Smooth muscle cell (in vitro differentiated cells): ENCODE measurements around the gene EIF4E. TPM values are rescaled to one million over a fixed set of nuclear protein-coding genes. Genes with fewer than 3 reads are reported as not detected.

Source experiments
- DNase-seq: peaks from one replicate; lab custom pipeline; 2025; ENCODE audit not compliant: unreplicated experiment; lab: John Stamatoyannopoulos, UW
- H2AFZ ChIP-seq: fragments of 200-600 bp; sonication (generic); 2 replicates; pipeline ENCODE4 v1.6.0; 2016; ENCODE audit warnings: antibody characterized with exemption, low read depth, mild to moderate bottlenecking
- H3F3A ChIP-seq: fragments of 200-600 bp; sonication (generic); 2 replicates; pipeline ENCODE4 v1.6.0; 2017; ENCODE audit warnings: antibody characterized with exemption, low read depth
- H3K27ac ChIP-seq: fragments of 200-600 bp; sonication (generic); 2 replicates; pipeline ENCODE4 v1.5.1; 2016; ENCODE audit warnings: low read depth, mild to moderate bottlenecking
- H3K27me3 ChIP-seq: fragments of 200-600 bp; sonication (generic); 2 replicates; pipeline ENCODE4 v1.6.1; 2016; ENCODE audit warnings: low read depth, mild to moderate bottlenecking
- H3K36me3 ChIP-seq: fragments of 200-600 bp; sonication (generic); 2 replicates; pipeline ENCODE4 v1.5.1; 2016; ENCODE audit warnings: low read depth
- H3K4me1 ChIP-seq: fragments of 200-600 bp; sonication (generic); 2 replicates; pipeline ENCODE4 v1.5.1; 2016; ENCODE audit warnings: low read depth
- H3K4me2 ChIP-seq: fragments of 200-600 bp; sonication (generic); 2 replicates; pipeline ENCODE4 v1.6.0; 2016; ENCODE audit warnings: mild to moderate bottlenecking
- H3K4me3 ChIP-seq: fragments of 200-600 bp; sonication (generic); 2 replicates; pipeline ENCODE4 v1.5.1; 2016; ENCODE audit warnings: mild to moderate bottlenecking
- H3K79me2 ChIP-seq: fragments of 200-600 bp; sonication (generic); 2 replicates; pipeline ENCODE4 v1.6.0; 2016; ENCODE audit warnings: low read depth, mild to moderate bottlenecking
- H3K9ac ChIP-seq: fragments of 200-600 bp; sonication (generic); 2 replicates; pipeline ENCODE4 v1.6.0; 2016; ENCODE audit warnings: low read depth
- H3K9me3 ChIP-seq: fragments of 200-600 bp; sonication (generic); replicated peaks from 2 replicates; pipeline ENCODE4 v1.5.1; 2016; ENCODE audit warnings: low read depth
- H4K20me1 ChIP-seq: fragments of 200-600 bp; sonication (generic); 2 replicates; pipeline ENCODE4 v1.6.0; 2016; ENCODE audit warnings: low read depth
- CTCF ChIP-seq: fragments of 200-600 bp; sonication (generic); IDR thresholded peaks from 2 replicates; pipeline ENCODE4 v1.5.1; 2017; ENCODE audit warnings: borderline replicate concordance, mild to moderate bottlenecking, antibody characterized with exemption; ENCODE audit not compliant: insufficient read depth, poor library complexity, severe bottlenecking
- WGBS: methylation state at CpG from one replicate; pipeline ENCODE4 v1.1.7; 2016; ENCODE audit warnings: low lambda C conversion rate; 5-methylcytosine and 5-hydroxymethylcytosine counted together
- polyA plus RNA-seq: library from polyadenylated mRNA; unstranded; fragments of >200 nt; fragmentation: Nextera tagmentation; extraction: Ambion mirVana; gene quantifications from 2 replicates; pipeline ENCODE4 v1.2.1, GENCODE V29; 2016
- total RNA-seq: library from RNA; depleted of rRNA; stranded (reverse); fragments of >200 nt; gene quantifications from 2 replicates; pipeline ENCODE4 v1.2.3, GENCODE V29; 2014

EIF4E gene
- total and polyA plus RNA-seq, 2 experiments from 2014 or later, result 113 to 135 TPM

DNA sequence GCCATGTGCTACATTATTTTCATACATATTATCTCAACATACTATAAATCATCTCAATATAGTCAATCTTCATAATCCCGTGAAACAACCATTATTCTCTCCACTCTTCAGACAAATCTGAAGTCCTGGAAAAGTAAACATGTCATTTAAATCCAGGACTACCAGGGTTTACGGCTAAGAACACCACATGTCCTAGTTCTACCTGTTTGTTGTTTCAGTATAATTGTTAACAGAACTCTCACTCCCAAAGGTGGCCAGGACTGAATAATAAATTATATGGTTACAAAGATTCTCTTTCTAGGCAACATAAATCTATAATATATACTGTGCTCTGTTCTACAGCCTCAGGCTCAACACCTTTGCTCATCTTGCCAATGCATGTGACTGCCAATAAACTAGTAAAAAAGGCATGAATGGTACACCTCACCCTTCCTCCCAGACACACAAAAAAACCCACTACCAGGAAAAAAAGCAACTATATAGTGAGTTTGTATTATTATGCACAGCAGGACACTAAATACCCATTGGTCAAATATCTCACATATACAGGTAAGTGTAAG is 20.1 kb downstream of the EIF4E start:
- Histone ChIP-seq H4K20me1 (peaks cover 100% of the 10 kb centered on the region), H3F3A (peaks cover 13% of the 10 kb centered on the region), H3K4me1 (peaks cover 7% of the 10 kb centered on the region), H2AFZ (no peak overlapping the region), H3K36me3 (no peaks in the 10 kb centered on the region), H3K4me2 (no peak overlapping the region), H3K9me3 (no peaks in the 10 kb centered on the region), H3K79me2 (peaks cover 99% of the 10 kb centered on the region), H3K9ac (no peak overlapping the region), H3K27ac (no peak overlapping the region), H3K4me3 (no peak overlapping the region), H3K27me3 (no peaks in the 10 kb centered on the region)
- 82% methylated on average over 2 of the region's 2 CpGs for WGBS
- no peak for DNase-seq
- TF ChIP-seq CTCF, result no peak

DNA sequence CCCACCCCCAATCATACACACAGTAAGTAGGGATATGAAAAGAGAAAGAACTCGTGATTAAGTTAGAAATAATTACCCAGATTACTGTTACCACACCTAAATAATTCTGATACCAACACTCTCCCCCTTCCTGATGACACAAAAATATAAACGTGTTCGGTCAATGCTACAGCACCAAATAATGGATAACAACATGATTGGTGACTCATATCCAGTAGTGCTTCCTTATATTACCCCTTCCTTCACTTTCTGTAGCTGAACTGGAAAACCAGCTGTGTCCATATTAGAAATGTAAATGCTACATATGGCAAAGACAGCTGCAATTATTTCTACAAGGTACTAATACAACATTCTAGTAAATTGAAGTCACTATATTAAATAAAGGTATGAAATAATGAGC is 20.8 kb downstream of the EIF4E start:
- H3K4me1 ChIP-seq, result peaks cover 7% of the 10 kb centered on the region
- no peak overlapping the region for H3K4me2 ChIP-seq
- no peak for DNase-seq
- H4K20me1 ChIP-seq, result peaks cover 100% of the 10 kb centered on the region
- H3K27me3 ChIP-seq, result no peaks in the 10 kb centered on the region
- no peak for TF ChIP-seq CTCF
- H3F3A ChIP-seq, result peaks cover 13% of the 10 kb centered on the region
- no peaks in the 10 kb centered on the region for H3K36me3 ChIP-seq
- no peak overlapping the region for H2AFZ ChIP-seq
- H3K27ac ChIP-seq, result no peak overlapping the region
- H3K4me3 ChIP-seq, result no peak overlapping the region
- no peaks in the 10 kb centered on the region for H3K9me3 ChIP-seq
- peaks cover 99% of the 10 kb centered on the region for H3K79me2 ChIP-seq
- no peak overlapping the region for H3K9ac ChIP-seq
- WGBS, result 80% methylated on average over 3 of the region's 3 CpGs

DNA sequence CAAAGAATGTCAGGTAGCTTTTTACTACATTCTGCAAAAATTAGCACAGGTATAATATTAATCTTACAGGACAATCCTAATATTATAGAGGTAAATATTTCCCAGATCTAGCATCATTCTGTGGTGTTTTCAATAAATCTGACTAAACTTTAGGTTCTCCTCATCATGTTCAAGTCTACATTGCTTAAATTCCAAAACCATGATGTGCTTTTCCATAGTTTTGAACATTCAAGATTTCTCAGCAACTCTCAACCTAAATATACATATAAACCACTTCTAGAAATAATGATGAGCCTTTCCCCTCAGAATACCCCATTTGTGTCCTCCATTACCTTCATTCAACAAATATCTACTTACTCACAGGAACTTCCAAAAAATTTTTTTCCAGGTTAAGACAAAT is 23.1 kb downstream of the EIF4E start:
- H3K36me3 ChIP-seq, result peaks cover 9% of the 10 kb centered on the region
- H3K4me3 ChIP-seq, result no peak overlapping the region
- peaks cover 13% of the 10 kb centered on the region for H3F3A ChIP-seq
- no peak overlapping the region for H3K9ac ChIP-seq
- no peak for DNase-seq
- H3K79me2 ChIP-seq, result peaks cover 99% of the 10 kb centered on the region
- H2AFZ ChIP-seq, result no peak overlapping the region
- no peak overlapping the region for H3K4me2 ChIP-seq
- no peak for TF ChIP-seq CTCF
- no peaks in the 10 kb centered on the region for H3K27me3 ChIP-seq
- H3K9me3 ChIP-seq, result no peaks in the 10 kb centered on the region
- H3K4me1 ChIP-seq, result peaks cover 7% of the 10 kb centered on the region
- no peak overlapping the region for H3K27ac ChIP-seq
- peaks cover 98% of the 10 kb centered on the region for H4K20me1 ChIP-seq

GRCh38 chr4:98905297-98905696 is 23.6 kb downstream of the EIF4E start:
- no peaks in the 10 kb centered on the region for H3K9me3 ChIP-seq
- no peak for TF ChIP-seq CTCF
- H3K27ac ChIP-seq, result no peak overlapping the region
- H4K20me1 ChIP-seq, result peaks cover 98% of the 10 kb centered on the region
- 99% methylated on average over 3 of the region's 3 CpGs for WGBS
- no peak overlapping the region for H3K4me2 ChIP-seq
- no peak overlapping the region for H3K4me3 ChIP-seq
- no peak overlapping the region for H3K9ac ChIP-seq
- no peak for DNase-seq
- peaks cover 99% of the 10 kb centered on the region for H3K79me2 ChIP-seq
- no peak overlapping the region for H2AFZ ChIP-seq
- peaks cover 10% of the 10 kb centered on the region for H3K36me3 ChIP-seq
- H3K4me1 ChIP-seq, result peaks cover 7% of the 10 kb centered on the region
- no peaks in the 10 kb centered on the region for H3K27me3 ChIP-seq
- peaks cover 13% of the 10 kb centered on the region for H3F3A ChIP-seq
